IPS DF 4.7 (cell line): Measurements from ENCODE around the gene B3GNT4.
"Not testable (repeated sequence)": the region's sequence is repeated elsewhere in the genome, so short reads cannot be mapped to it uniquely, and the experiment has no call there.

ENCODE experiments used
- DNase-seq: peaks from one replicate; pipeline ENCODE4 v3.0.0-alpha.2; 2013; ENCODE audit warnings: low spot score; ENCODE audit errors: extremely low read depth

Gene B3GNT4

DNA sequence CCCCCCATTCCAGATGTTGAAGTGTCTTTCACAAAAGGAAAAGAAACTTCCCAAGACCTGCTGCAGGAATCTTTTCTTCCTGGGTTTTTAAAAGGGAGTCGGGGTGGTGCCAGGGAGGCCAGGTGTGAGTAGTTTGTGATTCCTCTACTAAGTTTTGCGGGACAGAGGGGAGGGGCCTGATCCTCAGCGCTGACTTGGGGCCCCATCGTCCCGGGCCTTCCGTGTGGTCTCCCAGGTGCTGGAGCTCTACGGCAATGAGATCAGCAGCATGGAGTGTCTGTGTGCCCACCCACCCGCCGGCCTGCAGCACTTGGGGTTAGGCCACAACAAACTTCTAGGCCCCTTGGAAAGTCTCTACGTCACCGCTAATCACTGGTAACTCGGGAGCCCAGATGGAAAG lies 16.0 kb upstream of the B3GNT4 start:
- no peak for DNase-seq

DNA sequence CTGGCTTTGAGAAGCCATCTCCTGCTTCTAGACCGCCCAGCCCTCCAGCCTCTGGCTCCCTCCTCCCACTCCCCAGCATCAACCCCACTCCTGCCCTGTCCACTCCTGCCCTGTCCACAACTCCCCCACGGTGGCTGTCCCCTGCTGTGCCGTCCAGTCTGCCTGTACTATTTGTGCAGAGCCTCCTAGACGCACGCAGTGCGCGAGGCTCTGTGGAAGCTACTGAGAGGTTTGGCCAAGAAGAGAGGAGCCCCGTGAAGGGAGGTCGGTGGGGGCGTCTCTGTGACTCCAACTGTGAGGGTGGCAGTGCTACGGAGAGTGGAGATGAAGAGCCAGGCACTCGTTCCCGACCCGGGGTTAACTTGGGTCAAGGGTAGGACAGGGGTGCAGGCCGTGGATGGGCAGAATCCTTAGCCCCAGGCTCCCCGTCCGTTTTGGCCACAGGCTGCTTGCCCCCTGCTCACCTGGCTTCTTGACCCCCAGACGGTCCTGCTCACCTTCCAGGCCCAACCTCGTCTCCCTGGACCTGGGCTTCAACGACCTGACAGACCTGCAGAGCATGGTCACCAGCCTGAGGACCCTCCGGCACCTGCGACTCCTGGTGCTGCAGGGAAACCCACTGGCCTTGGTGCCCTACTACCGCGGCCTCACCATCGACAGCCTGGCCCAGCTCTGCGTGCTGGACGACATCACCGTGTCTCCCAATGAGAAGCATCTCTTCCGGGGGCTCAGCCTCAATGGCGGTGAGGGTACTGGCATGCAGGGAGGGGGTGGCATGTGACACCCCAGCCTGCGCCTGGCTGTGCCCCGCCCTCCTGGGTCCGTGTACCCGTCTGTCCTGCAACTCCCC lies 13.7 kb upstream of the B3GNT4 start:
- DNase-seq: no peak

DNA sequence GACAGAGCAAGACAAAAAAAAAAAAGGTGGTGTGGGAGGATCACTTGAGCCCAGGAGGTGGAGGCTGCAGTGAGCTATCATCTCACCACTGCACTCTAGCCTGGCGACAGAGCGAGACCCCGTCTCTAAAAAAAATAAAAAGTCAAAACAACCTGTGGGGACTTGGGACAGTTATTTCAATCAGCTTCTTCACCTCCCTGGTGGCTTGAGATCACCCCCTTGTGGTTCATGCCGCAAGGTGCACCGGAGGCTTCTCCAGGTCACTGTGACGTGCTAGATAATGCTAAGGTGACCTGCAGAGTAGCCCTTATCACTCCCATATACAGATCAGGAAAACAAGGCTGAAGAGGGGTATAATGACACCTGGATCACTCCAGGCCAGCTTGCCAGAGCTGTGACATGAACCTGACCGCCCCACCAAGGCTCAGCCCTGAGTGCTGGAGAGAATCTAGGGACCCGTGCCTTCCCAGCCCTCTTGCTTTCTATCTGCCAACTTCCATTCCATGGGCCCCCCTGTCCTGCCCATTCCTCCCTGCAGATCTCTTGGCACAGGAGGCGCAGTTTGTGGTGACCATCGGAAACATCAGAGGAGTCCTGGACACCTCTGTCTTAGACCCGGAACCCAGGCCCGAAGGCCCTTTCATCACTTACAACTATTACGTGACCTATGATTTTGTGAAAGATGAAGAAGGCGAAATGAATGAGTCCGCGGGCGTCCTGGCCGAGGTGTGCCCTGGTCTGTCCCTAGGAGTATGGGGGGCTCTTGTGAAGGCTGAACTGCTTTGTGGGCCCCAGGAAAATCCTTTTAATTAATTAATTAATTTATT lies 12.5 kb upstream of the B3GNT4 start:
- peak; percentile 81 for DNase-seq

GRCh38 chr12:122192441-122192840 lies 11.1 kb upstream of the B3GNT4 start:
- no peak for DNase-seq

GRCh38 chr12:122194804-122195203 lies 8.7 kb upstream of the B3GNT4 start:
- DNase-seq: no peak

DNA sequence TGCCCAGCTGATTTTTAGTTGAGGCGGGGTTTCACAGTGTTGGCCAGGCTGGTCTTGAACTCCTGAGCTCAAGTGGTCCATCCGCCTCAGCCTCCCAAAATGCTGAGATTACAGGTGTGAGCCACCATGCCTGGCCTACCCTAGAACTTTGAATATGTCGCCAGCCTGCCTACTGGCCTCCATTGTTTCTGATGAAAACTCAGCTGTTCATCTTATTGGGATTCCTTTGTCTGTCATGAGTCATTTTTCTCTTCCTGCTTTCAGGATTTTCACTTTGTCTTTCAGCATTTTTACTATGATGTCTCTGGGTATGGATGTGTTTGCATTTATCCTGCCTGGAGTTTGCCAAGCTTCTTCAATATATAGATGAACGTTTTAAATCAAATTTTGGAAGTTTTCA lies 8.1 kb upstream of the B3GNT4 start:
- no peak for DNase-seq

DNA sequence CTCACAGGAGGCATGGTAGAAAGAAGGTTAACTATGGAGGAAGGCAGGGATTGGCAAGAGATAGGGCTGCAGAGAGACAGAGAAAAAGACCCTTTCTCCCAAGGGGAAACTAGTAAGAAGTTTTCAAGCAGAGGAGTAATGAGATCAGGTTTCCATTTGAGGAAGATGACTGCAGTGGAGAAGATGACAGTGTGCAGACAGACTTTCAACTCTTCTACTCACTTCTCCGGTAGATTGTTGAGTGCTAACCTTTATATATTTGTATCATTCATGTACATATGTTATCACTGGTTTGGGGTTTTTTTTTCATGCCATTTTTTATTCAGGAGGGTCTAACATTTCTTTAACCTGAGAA lies 5.9 kb upstream of the B3GNT4 start:
- no peak for DNase-seq

DNA sequence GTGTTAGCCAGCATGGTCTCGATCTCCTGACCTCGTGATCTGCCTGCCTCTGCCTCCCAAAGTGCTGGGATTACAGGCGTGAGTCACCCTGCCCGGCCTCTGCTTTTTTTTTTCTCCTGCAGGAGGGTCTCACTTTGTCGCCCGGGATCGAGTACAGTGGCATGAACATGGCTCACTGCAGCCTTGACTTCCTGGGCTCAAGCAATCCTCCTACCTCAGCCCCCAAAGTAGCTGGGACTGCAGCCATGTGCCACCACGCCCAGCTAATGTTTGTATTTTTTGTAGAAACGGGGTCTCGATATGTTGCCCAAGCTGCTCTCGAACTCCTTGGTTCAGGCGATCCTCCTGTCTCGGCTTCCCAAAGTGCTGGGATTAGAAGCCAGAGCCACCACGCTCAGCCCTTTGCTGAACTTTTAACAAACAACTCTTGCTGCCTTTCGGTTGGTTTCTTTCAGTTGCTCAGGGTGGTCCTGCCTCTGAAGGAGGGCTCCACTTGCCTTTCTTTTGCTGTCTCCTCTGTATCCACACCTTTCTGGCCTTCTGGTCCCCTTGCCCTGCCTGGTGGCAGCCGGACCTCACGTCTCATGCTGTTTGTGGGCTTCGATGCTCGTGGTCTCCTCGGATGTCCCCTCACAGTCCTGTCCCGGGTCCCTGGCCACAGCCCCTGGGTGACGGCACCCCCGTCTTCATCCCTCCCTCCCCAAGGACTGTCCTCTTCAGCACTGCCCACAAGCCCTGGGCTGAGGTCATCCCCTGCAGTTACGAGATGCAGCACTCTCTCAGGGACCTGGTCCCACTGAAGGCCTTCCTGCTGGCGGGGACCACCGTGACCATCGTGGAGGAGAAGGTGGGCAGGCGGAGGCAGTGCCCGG lies 3.8 kb upstream of the B3GNT4 start:
- DNase-seq: no peak

- DNase-seq: no peak
Measured at GRCh38 chr12:122200541-122201175, 2.9 kb upstream of the B3GNT4 start.

- DNase-seq: no peak
Measured at GRCh38 chr12:122201381-122201780, 2.1 kb upstream of the B3GNT4 start.

DNA sequence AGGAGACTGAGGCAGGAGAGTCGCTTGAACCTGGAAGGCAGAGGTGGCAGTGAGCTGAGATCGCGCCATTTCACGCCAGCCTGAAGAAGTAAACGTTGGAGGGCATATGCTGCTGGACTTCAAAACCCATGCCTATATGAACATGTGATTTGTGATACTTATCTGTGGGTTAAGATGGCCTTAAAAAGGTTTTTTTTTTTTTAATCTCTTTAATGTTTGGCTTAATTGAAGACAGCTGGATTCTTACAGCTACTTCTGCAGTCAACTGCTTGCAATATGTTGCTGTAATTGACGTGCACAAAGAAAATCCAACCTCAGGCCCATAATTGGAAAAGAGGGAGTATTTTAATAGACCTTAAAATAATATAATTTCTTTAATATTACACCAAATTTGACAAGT lies 1.5 kb upstream of the B3GNT4 start:
- no peak for DNase-seq

- not testable (repeated sequence) for DNase-seq
Measured at GRCh38 chr12:122202811-122203210, 698 bp upstream of the B3GNT4 start.

- DNase-seq: no peak
Measured at GRCh38 chr12:122204167-122205052, 901 bp downstream of the B3GNT4 start.

DNA sequence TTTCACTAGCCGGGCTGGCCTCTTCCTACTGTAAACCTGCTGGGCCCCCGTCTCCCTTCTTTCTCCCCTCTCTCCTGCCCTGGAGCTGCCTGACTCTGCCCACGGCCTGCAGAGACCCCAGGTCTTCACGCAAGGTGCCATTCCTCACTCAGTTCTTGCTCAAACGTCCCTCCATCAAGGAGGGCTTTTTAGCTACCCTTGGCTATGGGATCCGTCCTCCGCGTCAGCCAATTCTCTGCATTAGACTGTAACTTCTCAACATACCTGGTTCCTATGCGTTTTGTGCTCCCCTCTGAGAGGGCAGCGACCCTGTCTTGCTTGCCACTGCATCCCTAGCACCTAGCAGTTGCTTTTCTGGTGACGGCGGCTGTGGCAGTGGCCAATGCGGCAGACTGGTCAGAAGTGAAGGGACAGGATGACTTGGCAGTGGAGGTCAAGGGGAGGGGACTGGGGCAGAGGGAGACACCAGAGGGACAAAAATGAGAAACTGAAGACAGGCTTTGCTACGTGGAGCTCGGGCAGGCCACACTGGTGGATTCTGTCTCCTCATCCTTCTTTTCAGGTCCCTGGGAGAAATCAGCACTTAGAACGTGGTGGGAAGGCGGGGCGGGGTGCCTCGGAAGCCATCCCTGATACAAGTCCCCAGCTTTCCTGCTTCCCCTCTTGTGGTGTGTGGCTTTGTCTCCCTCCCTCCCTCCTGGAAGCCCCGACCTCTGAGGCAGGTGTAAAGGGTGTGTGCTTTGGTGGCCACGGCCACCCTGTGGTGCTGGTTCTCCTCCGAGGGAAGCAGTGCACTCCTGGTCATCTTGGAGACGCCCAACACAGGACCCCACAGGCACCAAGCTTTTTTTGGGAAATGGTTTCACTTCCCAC lies 1.8 kb downstream of the B3GNT4 start:
- DNase-seq: no peak

GRCh38 chr12:122206111-122206881 lies 2.8 kb downstream of the B3GNT4 start:
- no peak for DNase-seq

GRCh38 chr12:122206976-122207375 lies 3.5 kb downstream of the B3GNT4 start:
- no peak for DNase-seq

GRCh38 chr12:122207391-122207790 lies 3.9 kb downstream of the B3GNT4 start:
- DNase-seq: no peak

DNA sequence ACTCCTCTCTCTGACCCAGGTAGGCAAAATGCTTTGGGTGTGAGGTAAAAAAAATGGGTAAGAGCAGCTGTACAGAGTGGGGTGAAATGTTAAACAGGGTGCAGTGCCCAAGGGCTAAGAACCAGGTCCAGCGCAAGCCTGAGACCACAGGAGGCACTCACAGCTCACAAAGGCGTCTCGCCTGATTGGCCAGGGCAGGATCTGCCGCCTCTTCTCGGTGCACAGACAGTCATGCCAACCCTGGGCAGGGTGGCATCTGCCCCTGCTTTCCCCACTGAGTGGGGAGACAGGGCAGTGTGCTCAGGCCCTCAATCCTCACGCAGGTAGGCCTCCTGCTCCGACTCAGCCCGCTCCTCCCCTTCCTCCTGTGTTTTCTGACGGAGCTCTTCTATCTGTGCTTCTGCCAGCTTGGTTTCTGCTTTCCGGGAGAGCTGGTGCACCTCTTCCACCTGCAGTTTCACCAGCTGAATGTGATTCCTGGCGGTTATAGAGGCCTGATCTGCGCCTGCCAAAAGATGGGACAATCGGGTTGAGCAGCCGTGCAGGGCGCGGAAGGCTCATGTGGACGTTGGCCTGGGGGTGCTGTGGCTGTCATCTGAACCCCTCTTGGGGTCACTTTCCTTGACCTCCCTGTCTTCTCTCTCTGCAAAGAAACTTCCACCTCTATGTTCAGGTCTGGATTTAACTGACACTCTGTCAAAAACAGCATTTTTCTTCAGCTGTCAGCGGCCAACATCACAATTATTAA lies 4.7 kb downstream of the B3GNT4 start:
- no peak for DNase-seq
